Stomach (tissue), 4 donors: ENCODE data around the gene FKBP10.

ENCODE experiments used
- CTCF ChIP-seq, 7 experiments: fragments of 450-650 bp in 4 of 7; fragments of 200-600 bp in 3 of 7; sonication (generic) in 3 of 7; IDR thresholded peaks; one replicate each; pipeline ENCODE4 v1.5.1; 2016 to 2019; ENCODE audit warnings: antibody characterized with exemption in 7 of 7, control low read depth in 2 of 7, mild to moderate bottlenecking in 1 of 7
- POLR2A ChIP-seq, 4 donors: fragments of 450-650 bp; IDR thresholded peaks; one replicate each; pipeline ENCODE4 v1.6.1; 2016; ENCODE audit warnings: antibody characterized with exemption in 4 of 4, control low read depth in 2 of 4, mild to moderate bottlenecking in 1 of 4, moderate library complexity in 1 of 4
- POLR2AphosphoS5 ChIP-seq, 3 donors: sonication (generic); formaldehyde crosslinking; IDR thresholded peaks; one replicate each; pipeline ENCODE4 v1.6.1; 2016; ENCODE audit warnings: antibody characterized with exemption in 3 of 3

- TF ChIP-seq CTCF (IDR thresholded peaks at IDR 0.05) (no peak), POLR2A (IDR thresholded peaks at IDR 0.05) (no peak), POLR2AphosphoS5 (IDR thresholded peaks at IDR 0.05) (no peak)
Observed at GRCh38 chr17:41769985-41770384, 42.8 kb upstream of the FKBP10 start.
